Right renal cortex interstitium (tissue), 3 donors: ENCODE measurements around the gene ATG7. TPM values are rescaled to one million over a fixed set of nuclear protein-coding genes. Genes with fewer than 3 reads are reported as not detected.

Experiments
- DNase-seq, 3 donors: peaks; one replicate each; pipeline ENCODE4 v3.0.0-alpha.2; 2013; ENCODE audit warnings: low read depth in 3 of 3, low spot score in 2 of 3
- polyA plus RNA-seq, 3 donors: library from polyadenylated mRNA; unstranded; fragments of 120-200 nt; gene quantifications; one replicate each; pipeline ENCODE4 v1.2.1, GENCODE V29; 2013; ENCODE audit not compliant: insufficient read length in 3 of 3

The ATG7 gene
- polyA plus RNA-seq: 10 to 100 TPM; 26.9 to 27.3 (median 27.1) TPM

DNA sequence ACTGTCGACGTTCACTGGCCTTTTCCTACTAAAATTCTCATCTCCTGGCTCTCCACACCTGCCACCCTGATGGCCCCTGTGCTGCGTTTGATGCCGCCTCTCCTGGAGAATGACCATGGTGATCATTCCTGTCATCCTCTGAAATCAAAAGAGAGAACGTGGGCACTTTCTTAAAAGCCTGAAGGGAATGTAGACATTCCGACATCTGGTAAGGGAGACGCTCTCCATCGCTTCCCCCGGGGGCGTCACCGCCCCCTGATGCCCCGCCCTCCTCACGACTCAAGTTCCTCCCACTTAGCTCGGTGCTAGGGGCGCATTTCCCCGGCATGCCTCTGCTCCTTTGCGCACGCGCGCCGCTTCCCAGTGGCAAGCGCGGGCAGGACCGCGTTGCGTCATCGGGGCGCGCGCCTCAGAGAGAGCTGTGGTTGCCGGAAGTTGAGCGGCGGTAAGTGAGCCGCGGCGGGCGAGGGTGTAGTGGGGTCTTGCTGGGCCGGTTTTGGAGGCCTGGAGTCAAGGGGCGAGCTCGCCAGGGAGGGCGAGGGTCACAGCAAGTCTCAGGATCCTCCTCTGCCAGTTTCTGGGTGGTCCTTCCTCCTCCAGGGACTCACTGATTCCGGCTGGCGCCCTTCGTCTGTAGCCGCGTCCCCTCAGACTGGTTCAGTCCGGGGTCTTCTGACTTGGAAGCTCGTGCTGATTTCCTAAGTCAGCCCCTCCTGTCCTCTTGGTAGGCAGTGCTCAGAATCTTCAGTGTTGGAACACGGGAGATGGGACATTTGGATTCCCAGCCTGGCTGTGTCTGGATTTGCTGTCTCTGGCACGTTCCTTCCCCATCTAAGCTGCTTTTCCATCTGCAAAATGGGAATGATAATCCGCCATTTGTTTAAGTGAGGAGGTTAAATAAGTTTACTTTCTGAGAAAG lies at the start of gene ATG7:
Gene ATG7, plus strand, starts transcription at position 412 of the 919 bp plus-strand sequence. CDS start 26,299 bp downstream, outside the sequence.
- DNase-seq: peak; percentile 82 to 94 (median 91)

GRCh38 chr3:11224010-11224409 lies 48.2 kb upstream of the ATG7 start:
- DNase-seq: no peak

GRCh38 chr3:11224870-11225229 lies 47.3 kb upstream of the ATG7 start:
- no peak for DNase-seq

- DNase-seq: no peak
Measured at GRCh38 chr3:11226042-11226370, 46.2 kb upstream of the ATG7 start.

GRCh38 chr3:11228041-11228440 lies 44.2 kb upstream of the ATG7 start:
- no peak for DNase-seq

DNA sequence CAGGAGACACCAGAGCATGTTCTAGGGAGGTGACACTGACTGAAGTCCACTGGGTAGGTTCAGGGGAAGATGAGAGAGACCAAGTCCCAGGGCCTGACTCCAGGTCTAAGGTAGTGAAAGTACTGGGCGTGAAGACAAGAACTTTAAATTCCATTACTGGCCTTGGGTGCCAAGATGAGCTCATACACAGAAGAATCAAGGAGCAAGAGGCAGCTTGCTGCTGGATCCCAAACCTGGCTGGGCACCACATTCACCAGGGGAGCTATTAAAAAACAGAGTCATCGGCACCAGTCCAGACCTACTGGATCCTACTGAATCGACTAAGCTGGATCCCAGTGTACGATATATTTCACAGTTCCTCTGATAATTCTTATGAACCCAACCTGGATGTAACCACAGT lies 42.1 kb upstream of the ATG7 start:
- DNase-seq: no peak

- no peak for DNase-seq
Measured at GRCh38 chr3:11230832-11231231, 41.4 kb upstream of the ATG7 start.

DNA sequence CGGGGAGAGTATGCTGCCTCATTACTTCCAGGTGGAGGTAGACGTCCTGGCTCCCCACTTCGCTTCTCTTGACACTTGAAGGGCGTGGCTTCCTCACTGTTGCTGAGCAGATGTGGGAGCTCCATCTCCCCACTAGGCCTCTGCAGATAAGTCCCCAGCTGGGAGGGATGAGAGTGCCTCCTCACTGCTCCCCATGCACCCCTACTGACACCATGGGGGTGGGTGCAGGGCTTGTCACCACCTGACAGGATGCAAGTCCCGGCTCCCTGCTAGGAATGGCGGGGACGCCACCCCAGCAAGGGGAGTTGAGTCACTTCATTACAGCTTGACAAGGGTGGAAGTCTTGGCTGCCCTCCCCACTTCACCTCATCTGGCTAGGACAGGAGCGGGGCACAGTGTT lies 36.8 kb upstream of the ATG7 start:
- no peak for DNase-seq

- DNase-seq: no peak
Measured at GRCh38 chr3:11236588-11237461, 35.4 kb upstream of the ATG7 start.

GRCh38 chr3:11238060-11238459 lies 34.1 kb upstream of the ATG7 start:
- DNase-seq: no peak

DNA sequence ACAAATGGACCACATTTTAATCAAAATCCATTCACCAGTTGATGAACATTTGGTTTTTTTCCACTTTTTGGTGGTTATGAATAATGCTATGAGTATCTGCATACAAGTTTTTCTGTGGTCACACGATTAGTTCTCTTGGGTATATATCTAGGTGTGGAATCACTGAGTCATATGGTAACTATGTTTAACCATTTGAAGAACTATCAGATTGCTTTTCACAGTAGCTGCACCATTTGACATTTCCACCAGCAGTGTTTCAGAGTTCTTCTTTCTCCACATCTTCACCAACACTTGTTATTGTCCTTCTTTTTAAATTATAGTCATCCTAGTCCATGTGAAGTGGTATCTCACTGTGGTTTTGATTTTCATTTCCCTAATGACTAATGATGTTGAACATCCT lies 33.3 kb upstream of the ATG7 start:
- no peak for DNase-seq

GRCh38 chr3:11239796-11240195 lies 32.4 kb upstream of the ATG7 start:
- no peak for DNase-seq

- no peak for DNase-seq
Measured at GRCh38 chr3:11240496-11240895, 31.7 kb upstream of the ATG7 start.

DNA sequence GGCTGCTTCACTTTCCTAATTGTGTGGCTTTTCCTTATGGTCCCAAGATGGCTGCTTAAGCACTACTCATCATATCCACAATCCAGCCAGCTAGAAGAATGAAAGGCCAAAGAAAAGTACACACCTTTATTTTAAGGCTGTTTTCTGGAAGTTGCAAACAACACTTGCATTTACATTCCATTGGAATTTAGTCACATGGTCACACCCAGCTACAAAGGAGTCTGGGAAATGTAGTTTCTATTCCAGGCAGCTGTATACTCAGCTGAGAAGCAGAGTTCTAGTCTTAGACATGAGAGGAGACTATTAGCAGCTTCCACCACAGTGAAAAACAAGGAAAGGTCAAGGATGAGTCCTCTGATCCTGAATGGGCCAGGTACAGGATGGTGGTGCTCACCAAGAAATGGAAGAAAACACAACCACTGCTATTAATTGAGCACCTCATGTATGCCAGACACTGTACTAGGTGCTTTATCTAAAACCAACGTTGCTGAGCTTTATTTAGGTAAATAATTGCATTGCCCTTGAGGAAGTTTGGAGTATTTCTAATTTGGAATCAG lies 28.0 kb upstream of the ATG7 start:
- no peak for DNase-seq

DNA sequence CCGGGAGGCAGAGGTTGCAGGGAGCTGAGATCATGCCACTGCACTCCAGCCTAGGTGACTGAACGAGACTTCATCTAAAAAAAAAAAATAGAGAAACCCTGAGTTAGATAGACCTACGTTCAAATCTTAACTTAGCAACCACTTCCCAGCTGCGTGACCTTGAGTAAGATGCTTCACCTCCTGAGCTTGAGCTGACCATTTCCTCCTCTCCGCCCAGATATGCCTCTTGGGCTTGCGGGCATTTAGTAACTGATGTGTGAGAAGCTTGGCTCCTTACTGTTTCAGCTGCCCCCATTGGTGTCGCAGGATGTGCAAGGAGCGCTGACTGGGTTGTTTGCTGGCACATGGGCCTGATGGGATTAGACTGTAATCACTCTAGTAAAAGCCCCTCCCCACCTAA lies 26.9 kb upstream of the ATG7 start:
- no peak for DNase-seq

GRCh38 chr3:11245827-11246662 lies 26.2 kb upstream of the ATG7 start:
- no peak for DNase-seq

- DNase-seq: no peak
Measured at GRCh38 chr3:11246663-11246970, 25.6 kb upstream of the ATG7 start.

DNA sequence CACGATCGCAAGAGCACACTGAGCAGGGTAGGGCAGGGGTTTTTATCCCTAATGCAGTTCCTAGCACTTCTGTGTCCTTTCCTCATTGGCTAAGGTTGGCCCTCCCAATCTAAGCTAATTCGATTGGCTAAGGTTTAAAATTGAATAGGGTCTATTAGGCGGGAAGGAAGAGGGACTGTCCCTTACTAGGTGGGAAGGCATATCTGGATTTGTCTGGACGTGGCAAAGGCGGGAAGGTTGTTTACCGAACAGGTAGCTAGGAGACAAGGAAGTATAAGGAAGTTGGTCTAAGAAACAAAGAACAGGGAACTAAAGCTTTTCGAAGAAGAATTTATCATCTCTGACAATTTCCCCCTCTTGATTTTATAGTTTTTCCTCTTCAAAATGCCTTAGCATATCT lies 24.8 kb upstream of the ATG7 start:
- no peak for DNase-seq

DNA sequence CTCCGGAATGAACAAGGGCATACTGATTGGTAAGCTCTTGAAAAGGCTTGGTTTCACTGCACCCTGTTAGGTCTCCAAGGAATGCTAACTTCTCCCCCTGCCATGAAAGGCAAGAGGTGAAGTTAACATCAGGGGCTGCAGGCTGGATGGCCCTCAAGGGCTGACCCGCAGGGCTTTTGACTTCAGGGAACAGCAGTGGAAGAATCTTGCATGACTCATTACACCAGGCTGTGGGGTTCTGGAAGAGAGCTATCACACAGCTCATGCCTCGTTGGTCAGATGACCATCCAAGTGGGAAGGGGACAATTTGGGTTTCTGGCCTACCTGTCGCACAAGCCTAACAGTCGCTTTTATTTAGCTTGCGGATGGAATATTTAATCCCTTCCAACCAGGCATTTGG lies 23.6 kb upstream of the ATG7 start:
- DNase-seq: no peak

- DNase-seq: no peak
Measured at GRCh38 chr3:11250902-11251806, 21.0 kb upstream of the ATG7 start.
